NB4 (cell line): ENCODE results near the gene FGFBP2.
A peak's percentile ranks its signal among the peaks of the same experiment; 100 is the strongest.

Experiments
- DNase-seq: peaks from one replicate; pipeline ENCODE4 v3.0.0; 2010; ENCODE audit warnings: low read depth
- H3K4me3 ChIP-seq: one replicate; pipeline ENCODE4 v1.5.1; 2011; ENCODE audit warnings: mild to moderate bottlenecking, low read depth, low read length, moderate library complexity
- CTCF ChIP-seq: IDR thresholded peaks from one replicate; pipeline ENCODE4 v1.5.1; 2012; ENCODE audit warnings: low read depth, low read length
- MAX ChIP-seq: IDR thresholded peaks from 2 replicates; pipeline ENCODE4 v1.6.1; 2011; ENCODE audit warnings: low read depth, low read length
- MYC ChIP-seq: IDR thresholded peaks from 2 replicates; pipeline ENCODE4 v1.6.1; 2011; ENCODE audit warnings: low read depth, low read length
- POLR2A ChIP-seq: IDR thresholded peaks from 2 replicates; pipeline ENCODE4 v1.6.1; 2011; ENCODE audit warnings: mild to moderate bottlenecking; ENCODE audit not compliant: insufficient read length; ENCODE audit errors: extremely low read depth

The FGFBP2 gene

GRCh38 chr4:15948826-15949225 is 14.1 kb downstream of the FGFBP2 start:
- TF ChIP-seq CTCF (no peak), MYC (no peak), MAX (no peak), POLR2A (no peak)
- H3K4me3 ChIP-seq, result no peak overlapping the region
- DNase-seq, result no peak

GRCh38 chr4:15947684-15948083 is 15.3 kb downstream of the FGFBP2 start:
- TF ChIP-seq CTCF, result no peak
- TF ChIP-seq POLR2A, result no peak
- no peak for TF ChIP-seq MAX
- no peak for TF ChIP-seq MYC
- no peak overlapping the region for H3K4me3 ChIP-seq
- DNase-seq, result no peak

GRCh38 chr4:15945516-15945915 is 17.5 kb downstream of the FGFBP2 start:
- no peak for TF ChIP-seq POLR2A
- TF ChIP-seq MAX, result peak; percentile 53; the same call in 1 of the 2 replicates
- no peak overlapping the region for H3K4me3 ChIP-seq
- peak; percentile 87 for DNase-seq

GRCh38 chr4:15944895-15945294 is 18.1 kb downstream of the FGFBP2 start:
- H3K4me3 ChIP-seq, result no peak overlapping the region
- TF ChIP-seq CTCF, result no peak
- TF ChIP-seq MYC, result no peak
- no peak for TF ChIP-seq POLR2A
- TF ChIP-seq MAX, result no peak
- DNase-seq, result no peak

- TF ChIP-seq CTCF, result no peak
- TF ChIP-seq MYC, result no peak
- TF ChIP-seq POLR2A, result no peak
- no peak for TF ChIP-seq MAX
- H3K4me3 ChIP-seq, result no peak overlapping the region
- DNase-seq, result no peak
Observed at GRCh38 chr4:15942283-15942682, 20.7 kb downstream of the FGFBP2 start.

- DNase-seq, result no peak
- TF ChIP-seq MAX, result no peak
- TF ChIP-seq MYC, result no peak
- TF ChIP-seq POLR2A, result no peak
- no peak for TF ChIP-seq CTCF
- H3K4me3 ChIP-seq, result no peak within 1 kb of the TSS
Observed at GRCh38 chr4:15938640-15939039, 24.3 kb downstream of the FGFBP2 start, which contains the start of gene FGFBP1. Gene FGFBP1 (minus strand): TSS chr4:15938740. CDS start chr4:15936632, 2,108 bp downstream.
